Heart right ventricle (tissue), 16 donors: ENCODE data around the gene TYSND1. TPM values are rescaled to one million over a fixed set of nuclear protein-coding genes. Genes with fewer than 3 reads are reported as not detected.

Source experiments
- ATAC-seq, 8 donors: fragments of 200-7000 bp; cut with Tn5 transposase; one replicate each; pipeline ENCODE4 v1.9.1; 2020; ENCODE audit warnings: mild to moderate bottlenecking in 8 of 8, moderate library complexity in 8 of 8, moderate number of reproducible peaks in 1 of 8
- DNase-seq, 2 donors: peaks; one replicate each; pipeline ENCODE4 v3.0.0-alpha.2; 2020
- H3K27ac ChIP-seq, 10 donors: fragments of 200-600 bp; sonication (generic) in 2 of 10; one replicate each; pipeline versions ENCODE4 v1.5.0 to v1.8.0; 2020 to 2022; ENCODE audit warnings: mild to moderate bottlenecking in 3 of 10
- H3K27me3 ChIP-seq, 7 donors: fragments of 200-600 bp; one replicate each; pipeline ENCODE4 v1.8.0; 2021 to 2022; ENCODE audit warnings: mild to moderate bottlenecking in 2 of 7
- H3K36me3 ChIP-seq, 9 donors: fragments of 200-600 bp; sonication (generic) in 1 of 9; one replicate each; pipeline versions ENCODE4 v1.5.0 to v1.8.0; 2020 to 2022; ENCODE audit warnings: mild to moderate bottlenecking in 2 of 9
- H3K4me1 ChIP-seq, 9 donors: fragments of 200-600 bp; sonication (generic) in 1 of 9; one replicate each; pipeline versions ENCODE4 v1.5.0 to v1.8.0; 2020 to 2022; ENCODE audit warnings: mild to moderate bottlenecking in 4 of 9
- H3K4me3 ChIP-seq, 10 donors: fragments of 200-600 bp; sonication (generic) in 2 of 10; one replicate each; pipeline versions ENCODE4 v1.5.0 to v1.8.0; 2020 to 2022; ENCODE audit warnings: mild to moderate bottlenecking in 7 of 10, moderate library complexity in 2 of 10
- H3K9me3 ChIP-seq, 11 donors: fragments of 200-600 bp in 10 of 11; sonication (generic) in 2 of 11; one replicate each; pipeline versions ENCODE4 v1.5.0 to v1.8.0; 2013 to 2022; ENCODE audit warnings: mild to moderate bottlenecking in 2 of 11, control low read depth in 1 of 11, moderate library complexity in 1 of 11
- WGBS, 2 donors: extraction: QIAGEN DNeasy Blood & Tissue Kit; methylation state at CpG; one replicate each; pipeline ENCODE4 v1.1.7; 2013; ENCODE audit warnings: inconsistent platforms in 1 of 2; 5-methylcytosine and 5-hydroxymethylcytosine counted together
- intact Hi-C, 10 donors: fragments of 100-400 bp; cut with DNase I; formaldehyde crosslinking; loops; one replicate each; pipeline versions ENCODE4 v1.11.1 to v1.14.2; 2022
- polyA plus RNA-seq, 2 donors: library from polyadenylated mRNA; stranded (reverse); fragments of 200-250 nt; gene quantifications; one replicate each; pipeline ENCODE4 v1.2.3, GENCODE V29; 2013
- total RNA-seq, 10 donors: library from RNA; stranded (reverse); fragmentation: NEBNext Ultra II Directional in 3 of 10; extraction: Animal tissue kit (Norgen Biotek cat#: 25700) in 3 of 10; gene quantifications; one replicate each; pipeline versions ENCODE4 v1.2.1 to v1.2.4, GENCODE V29; 2021 to 2023
- TF ChIP-seq, protein P1 (sequence below), 9 donors: fragments of 200-600 bp; sonication (generic) in 2 of 9; IDR thresholded peaks; one replicate each; pipeline versions ENCODE4 v1.5.0 to v1.8.0; 2021 to 2022; ENCODE audit warnings: antibody characterized with exemption in 9 of 9, mild to moderate bottlenecking in 5 of 9, moderate library complexity in 1 of 9
- donor health status: Arrhythmogenic right ventricular cardiomyopathy.
- donor health status: ischemic (EF 13 %, LVEDD 7.1; RV severe dilation, severe dysfunction).
- donor health status: healthy with polysubstance abuse.
- donor health status: DM: no; HTN: yes; CAD: no.
- donor health status: DM: no; HTN: no; CAD: no.
- donor health status: ischemic (EF 25% LVEDD 6.9; RV normal size, moderate dysfunction).
- donor health status: ischemic (EF 25% LVEDD 5.7; RV mildly dilated, moderate dysfunction).
- donor health status: healthy.
- donor health status: DM: yes; HTN: yes; CAD: no.
- donor health status: Ischemic cardiomyopathy.
- donor health status: ischemic (EF 35%, LVEDD 5.7; RV mildly dilated, moderate dysfunction).
- donor health status: nonischemic (EF 11% LVEDD 7.7; RV severe dilation, severe dysfunction).
- donor health status: DM: yes; HTN: yes; CAD: no.
- donor health status: PGD.
- donor health status: ischemic (EF 29% LVEDD 5.4; RV normal size, mild dysfunction).
- donor health status: nonischemic (EF 23%, LVEDD 6.1; RV moderate dilation, normal function).

TYSND1 gene
- total and polyA plus RNA-seq, 12 donors, result 2.6 to 6.5 (median 4.6) TPM

DNA sequence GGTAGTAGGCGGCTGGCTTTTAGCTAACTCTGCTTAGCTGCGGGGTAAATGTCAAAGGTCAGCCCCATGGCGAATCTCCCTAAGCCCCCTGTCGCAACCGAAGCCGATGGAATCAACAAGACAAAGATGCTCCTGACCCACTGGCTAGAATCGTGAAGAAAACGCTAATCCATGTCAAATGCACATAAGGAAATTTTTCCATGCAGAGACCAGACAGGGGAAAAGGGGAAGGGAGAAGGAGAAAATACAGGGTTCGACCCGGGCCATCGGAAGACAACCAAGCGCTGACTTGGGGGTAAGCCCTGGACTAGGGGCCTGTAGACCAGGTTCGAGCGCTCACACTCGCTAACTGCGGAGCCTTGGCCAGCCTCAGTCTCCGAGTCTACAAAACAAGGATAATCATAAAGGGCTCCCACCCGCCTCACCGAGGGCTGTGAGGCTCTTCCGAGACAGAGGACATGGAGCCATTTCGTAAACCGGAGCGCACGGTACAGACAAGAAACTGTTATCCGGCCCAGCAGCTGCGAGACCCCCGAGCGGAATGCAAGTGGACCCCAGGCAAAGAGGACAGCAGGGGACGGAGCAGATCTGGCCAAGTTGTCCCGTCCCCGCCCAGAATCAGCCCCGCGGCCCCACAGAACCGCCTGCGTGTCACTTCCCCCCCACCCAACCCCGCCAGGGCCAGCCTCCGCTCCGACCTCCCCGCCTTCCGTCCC is 23.3 kb upstream of the TYSND1 start:
- Histone ChIP-seq H3K4me1 (peaks cover 0 to 60% (median 44%) of the 10 kb centered on the region in 9 donors), H3K27me3 (no peaks in the 10 kb centered on the region), H3K9me3 (no peaks in the 10 kb centered on the region), H3K27ac (peak overlapping the region; percentile 52 to 96 (median 92)), H3K36me3 (peaks cover 0 to 29% (median 0%) of the 10 kb centered on the region in 9 donors), H3K4me3 (peak overlapping the region; percentile 59 to 99 (median 84))
- WGBS, 2 donors, result 0 to 1% methylated on average over 35 to 40 of the region's 40 CpGs
- TF ChIP-seq, protein P1, sequence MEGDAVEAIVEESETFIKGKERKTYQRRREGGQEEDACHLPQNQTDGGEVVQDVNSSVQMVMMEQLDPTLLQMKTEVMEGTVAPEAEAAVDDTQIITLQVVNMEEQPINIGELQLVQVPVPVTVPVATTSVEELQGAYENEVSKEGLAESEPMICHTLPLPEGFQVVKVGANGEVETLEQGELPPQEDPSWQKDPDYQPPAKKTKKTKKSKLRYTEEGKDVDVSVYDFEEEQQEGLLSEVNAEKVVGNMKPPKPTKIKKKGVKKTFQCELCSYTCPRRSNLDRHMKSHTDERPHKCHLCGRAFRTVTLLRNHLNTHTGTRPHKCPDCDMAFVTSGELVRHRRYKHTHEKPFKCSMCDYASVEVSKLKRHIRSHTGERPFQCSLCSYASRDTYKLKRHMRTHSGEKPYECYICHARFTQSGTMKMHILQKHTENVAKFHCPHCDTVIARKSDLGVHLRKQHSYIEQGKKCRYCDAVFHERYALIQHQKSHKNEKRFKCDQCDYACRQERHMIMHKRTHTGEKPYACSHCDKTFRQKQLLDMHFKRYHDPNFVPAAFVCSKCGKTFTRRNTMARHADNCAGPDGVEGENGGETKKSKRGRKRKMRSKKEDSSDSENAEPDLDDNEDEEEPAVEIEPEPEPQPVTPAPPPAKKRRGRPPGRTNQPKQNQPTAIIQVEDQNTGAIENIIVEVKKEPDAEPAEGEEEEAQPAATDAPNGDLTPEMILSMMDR (IDR thresholded peaks at IDR 0.05), result no peak
- intact Hi-C loops, result loop anchor here in 1 of 10 donors (1.0 kb wide), 1 partner anchor 24 kb away; the partner anchor contains the start of gene TYSND1
- no peak for DNase-seq
- ATAC-seq, result peak in 7 of 8 donors; percentile 32 to 57 (median 48)

DNA sequence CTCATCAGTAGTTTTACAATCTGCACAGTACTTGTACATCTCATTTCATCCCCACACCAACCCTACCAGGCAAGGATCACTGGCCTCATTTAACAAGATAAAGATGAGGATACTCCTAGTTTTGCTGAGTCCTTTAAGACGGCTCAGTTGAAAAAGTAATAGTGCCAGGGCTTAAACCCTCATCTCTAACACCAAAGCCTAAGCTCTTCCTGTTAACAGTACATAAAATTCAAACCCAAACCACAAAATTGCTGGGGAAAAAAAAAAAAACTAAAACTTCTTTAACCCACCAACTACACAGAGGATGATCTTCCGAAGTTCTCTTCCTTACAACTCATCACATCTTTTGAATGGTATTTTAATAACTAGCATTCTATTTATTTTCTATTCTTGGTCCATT is 22.5 kb upstream of the TYSND1 start:
- Histone ChIP-seq H3K4me1 (peaks cover 0 to 61% (median 52%) of the 10 kb centered on the region in 9 donors), H3K4me3 (peak overlapping the region in 9 of 10 donors; percentile 59 to 99 (median 85)), H3K9me3 (no peaks in the 10 kb centered on the region), H3K27ac (peak overlapping the region in 1 of 10 donors; percentile 94), H3K36me3 (peaks cover 0 to 36% (median 0%) of the 10 kb centered on the region in 9 donors), H3K27me3 (no peaks in the 10 kb centered on the region)
- DNase-seq, result no peak
- TF ChIP-seq, protein P1 (IDR thresholded peaks at IDR 0.05), result no peak
- intact Hi-C loops, result no loop called here
- 49 to 50% methylated on average over 2 of the region's 2 CpGs for WGBS, 2 donors
- ATAC-seq, result no peak

DNA sequence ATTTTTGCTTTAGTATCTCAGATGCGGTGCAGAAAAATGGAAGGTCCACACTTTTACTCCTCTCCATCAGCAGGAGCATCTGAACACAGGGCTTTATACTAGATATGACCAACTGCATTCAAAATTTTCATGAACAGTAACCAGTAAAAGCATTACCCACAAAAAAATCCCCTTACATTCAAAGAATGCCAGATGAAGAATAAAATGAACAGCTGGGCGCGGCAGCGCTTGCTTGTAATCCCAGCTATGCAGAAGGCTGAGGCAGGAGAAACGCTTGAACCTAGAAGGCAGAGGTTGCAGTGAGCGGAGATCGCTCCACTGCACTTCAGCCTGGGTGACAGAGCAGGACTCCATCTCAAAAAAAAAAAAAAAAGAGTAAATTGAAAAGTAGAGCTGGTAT is 20.7 kb upstream of the TYSND1 start:
- H3K4me1 ChIP-seq, result peaks cover 0 to 72% (median 67%) of the 10 kb centered on the region in 9 donors
- WGBS, 2 donors, result 90 to 94% methylated on average over 7 of the region's 7 CpGs
- ATAC-seq, result no peak

DNA sequence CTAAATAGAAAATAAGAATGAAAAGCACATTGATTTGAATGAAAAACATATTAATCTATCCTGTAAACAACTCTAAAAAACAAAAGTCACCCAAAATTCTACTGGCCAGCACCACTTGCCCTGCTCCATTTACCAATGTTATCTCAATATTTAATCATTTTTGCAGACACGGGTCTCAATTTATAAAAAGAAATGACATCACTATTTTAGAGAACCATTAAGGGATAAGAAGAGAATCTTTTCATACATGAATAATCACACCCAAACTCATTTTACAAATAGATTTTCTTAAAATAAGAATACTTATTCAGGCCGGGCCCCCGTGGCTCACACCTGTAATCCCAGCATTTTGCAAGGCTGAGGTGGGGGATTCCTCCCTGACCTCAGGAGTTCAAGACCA is 19.9 kb upstream of the TYSND1 start:
- Histone ChIP-seq H3K27ac (no peak overlapping the region), H3K36me3 (peaks cover 0 to 52% (median 0%) of the 10 kb centered on the region in 9 donors), H3K27me3 (no peaks in the 10 kb centered on the region), H3K9me3 (no peaks in the 10 kb centered on the region), H3K4me1 (peaks cover 0 to 80% (median 74%) of the 10 kb centered on the region in 9 donors), H3K4me3 (no peak overlapping the region)
- intact Hi-C loops, result no loop called here
- ATAC-seq (no peak), DNase-seq (no peak)
- TF ChIP-seq, protein P1 (IDR thresholded peaks at IDR 0.05), result no peak
- 62 to 66% methylated on average over 3 of the region's 3 CpGs for WGBS, 2 donors

More for the DNA sequence above, 20.7 kb upstream of the TYSND1 start:
- DNase-seq, result no peak
- Histone ChIP-seq H3K36me3 (peaks cover 0 to 45% (median 0%) of the 10 kb centered on the region in 9 donors), H3K4me3 (no peak overlapping the region), H3K27me3 (no peaks in the 10 kb centered on the region), H3K9me3 (no peaks in the 10 kb centered on the region), H3K27ac (no peak overlapping the region)
- intact Hi-C loops, result no loop called here
- TF ChIP-seq, protein P1 (IDR thresholded peaks at IDR 0.05), result no peak
